NCI-H1105 treated with DMSO at 0.1 percent for 48 hours (cell line): Measurements from ENCODE around the gene HHAT.

Experiments
- DNase-seq: peaks from one replicate; lab custom pipeline; 2025; lab: John Stamatoyannopoulos, UW

Gene HHAT

DNA sequence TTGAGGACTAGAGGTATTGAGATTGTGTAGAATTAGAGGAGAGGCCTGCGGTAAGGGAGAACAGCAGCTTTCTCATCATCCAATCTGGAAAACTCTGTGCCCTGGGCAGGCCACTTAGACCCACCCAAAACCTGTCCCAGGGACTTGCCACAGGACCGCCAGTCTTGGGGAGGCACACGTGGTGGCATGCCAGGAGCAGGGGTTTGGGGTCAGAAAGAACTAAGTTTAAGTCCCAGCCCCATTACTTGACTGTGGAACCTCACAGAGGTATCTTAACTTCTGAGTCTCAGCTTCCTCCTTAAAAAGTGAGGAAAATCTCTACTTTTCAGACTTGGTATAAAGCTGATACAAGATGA is 356.6 kb downstream of the HHAT start:
- no peak for DNase-seq

- DNase-seq: no peak
Observed at GRCh38 chr1:210686841-210687240, 358.1 kb downstream of the HHAT start.

- no peak for DNase-seq
Observed at GRCh38 chr1:210687582-210688279, 359.0 kb downstream of the HHAT start.

GRCh38 chr1:210688512-210689234 is 360.0 kb downstream of the HHAT start:
- DNase-seq: no peak

GRCh38 chr1:210689826-210690225 is 361.1 kb downstream of the HHAT start:
- no peak for DNase-seq

DNA sequence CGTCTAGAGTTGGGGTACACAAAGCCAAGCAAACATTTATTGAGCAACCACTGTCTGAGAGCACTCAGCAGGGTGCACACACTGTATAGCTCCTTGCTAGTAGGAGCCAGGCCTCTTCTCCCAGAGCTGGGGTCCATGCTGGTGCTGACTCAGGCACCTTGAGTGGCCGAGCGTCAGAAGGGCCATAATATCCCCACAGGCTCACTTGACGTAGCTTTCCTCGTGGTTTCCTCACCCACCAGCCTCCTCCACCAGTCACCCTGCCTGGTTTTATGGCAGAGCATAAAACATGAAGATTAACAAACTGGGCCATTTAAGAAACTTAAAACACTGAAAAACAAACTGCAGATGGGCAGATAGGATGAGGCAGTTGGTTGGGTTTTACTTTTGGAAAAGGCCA is 361.5 kb downstream of the HHAT start:
- DNase-seq: no peak

DNA sequence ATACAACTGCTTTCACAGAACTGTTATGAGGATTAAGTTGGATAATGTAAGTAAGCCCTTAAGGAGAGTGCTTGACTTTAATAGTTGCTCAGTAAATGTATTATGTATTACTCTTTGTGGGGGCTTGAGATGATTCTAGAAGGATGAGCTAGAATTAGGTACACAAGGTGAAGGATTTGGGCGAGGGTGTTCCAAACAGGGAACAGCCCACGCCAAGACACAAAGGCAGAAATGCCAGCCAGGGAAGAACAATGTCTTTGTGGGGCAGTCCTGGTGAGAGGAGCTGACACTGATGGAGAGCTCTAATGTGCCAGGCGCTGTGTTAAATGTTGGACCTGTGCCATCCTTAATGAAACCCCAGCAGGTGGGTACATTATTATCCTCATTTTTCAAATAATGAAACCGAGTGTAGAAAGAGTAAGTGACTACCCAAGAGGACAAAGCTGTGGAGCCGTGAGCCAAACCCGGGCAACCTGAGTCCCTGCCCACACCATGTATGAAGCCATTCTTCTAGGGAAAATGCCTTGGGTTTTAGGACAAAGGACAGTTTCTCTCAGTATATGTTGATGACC is 362.4 kb downstream of the HHAT start:
- peak; percentile 44 for DNase-seq

GRCh38 chr1:210692796-210693195 is 364.1 kb downstream of the HHAT start:
- DNase-seq: no peak

DNA sequence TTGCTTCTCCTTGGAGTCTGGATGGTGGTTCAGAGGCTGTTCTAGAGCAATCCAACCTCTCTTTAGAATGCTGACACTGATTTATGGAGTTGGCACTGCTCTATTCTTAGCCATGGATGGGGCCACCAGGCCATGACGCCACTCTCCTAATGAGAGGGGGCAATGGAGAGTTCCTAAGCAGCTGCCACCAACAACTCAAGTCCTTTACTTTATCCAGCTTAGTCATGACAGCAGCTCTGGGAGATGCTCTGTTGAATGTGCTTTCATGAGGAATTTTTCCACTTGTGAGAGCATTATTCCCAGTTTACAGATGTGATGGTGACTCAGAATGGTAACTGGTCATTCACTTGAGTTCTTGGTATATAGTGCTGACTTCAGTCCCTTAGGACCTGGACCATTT is 366.3 kb downstream of the HHAT start:
- no peak for DNase-seq

DNA sequence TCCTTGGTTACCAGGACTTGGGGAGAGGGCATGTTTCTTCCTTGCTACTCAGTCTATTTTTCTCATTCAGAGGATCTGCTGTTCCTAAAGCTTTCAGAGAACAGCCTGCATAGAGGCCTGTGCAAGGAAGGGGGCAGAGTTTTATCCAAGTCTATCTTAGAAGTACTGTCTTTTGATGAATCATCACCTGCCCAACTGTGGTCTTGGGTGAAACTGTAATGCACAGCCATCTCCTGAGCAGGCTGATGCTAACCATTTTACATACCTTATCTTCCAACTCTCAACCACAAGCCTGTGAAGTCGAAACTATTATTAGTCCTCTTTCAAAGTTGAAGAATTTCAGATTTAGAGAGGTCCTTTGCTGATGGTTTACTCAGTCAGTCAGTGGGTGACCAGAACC is 368.0 kb downstream of the HHAT start:
- no peak for DNase-seq

DNA sequence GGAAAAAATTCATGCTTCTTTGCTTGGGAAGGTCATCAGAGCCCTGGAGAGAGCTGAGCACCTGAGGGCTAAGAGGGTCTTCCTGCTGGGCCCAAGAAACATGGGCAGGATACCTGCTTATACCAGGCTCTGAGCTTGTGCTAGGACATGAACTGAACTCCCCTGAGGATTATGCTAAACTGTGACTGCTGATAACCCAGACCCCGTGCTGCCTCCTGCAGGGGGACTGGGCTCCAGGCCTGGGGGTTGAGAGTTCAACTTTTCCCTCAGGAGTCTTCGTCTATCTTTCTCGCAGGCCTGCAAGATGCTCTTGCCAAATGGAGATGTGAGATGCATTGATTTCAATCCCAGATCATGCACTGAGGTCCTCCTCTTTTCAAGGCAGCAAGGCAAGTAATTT is 368.5 kb downstream of the HHAT start:
- DNase-seq: no peak

DNA sequence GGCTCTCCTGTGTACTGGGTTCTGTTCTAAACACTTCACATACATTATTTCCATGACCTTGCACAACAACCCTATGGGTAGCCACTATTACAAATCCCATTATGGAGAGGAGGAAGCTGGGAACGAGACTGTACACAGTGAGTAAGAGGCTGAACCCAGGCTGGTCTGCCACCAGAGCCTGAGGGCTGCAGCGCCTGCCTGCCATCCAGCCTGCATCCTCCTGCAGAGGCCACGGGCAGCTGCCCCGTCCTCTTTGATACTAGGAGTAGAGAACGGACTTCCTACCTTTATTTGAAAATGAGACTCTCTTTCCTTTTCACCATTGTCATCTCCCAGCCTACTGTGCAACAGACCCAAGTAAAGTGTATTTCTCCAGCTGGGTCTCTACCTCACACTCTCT is 370.0 kb downstream of the HHAT start:
- no peak for DNase-seq

- no peak for DNase-seq
Observed at GRCh38 chr1:210700083-210700482, 371.4 kb downstream of the HHAT start.

DNA sequence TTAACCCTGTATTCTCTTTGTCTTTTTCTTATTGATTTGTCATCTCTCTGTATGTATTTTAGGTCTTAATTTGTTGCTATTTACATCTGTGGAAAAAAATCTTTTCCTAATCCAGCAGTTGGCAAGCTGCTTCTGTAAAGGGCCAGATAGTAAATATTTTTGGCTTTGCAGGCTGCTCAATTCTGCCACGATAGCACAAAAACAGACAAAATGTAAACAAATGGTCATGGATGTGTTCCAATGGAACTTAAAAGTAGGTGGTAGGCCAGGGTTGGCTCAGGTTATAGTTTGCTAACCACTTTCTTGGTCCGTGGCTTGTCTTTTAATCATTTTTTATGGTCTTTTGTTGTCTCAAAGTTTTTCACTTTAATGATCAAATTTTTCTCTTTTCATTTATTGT is 371.8 kb downstream of the HHAT start:
- DNase-seq: no peak

DNA sequence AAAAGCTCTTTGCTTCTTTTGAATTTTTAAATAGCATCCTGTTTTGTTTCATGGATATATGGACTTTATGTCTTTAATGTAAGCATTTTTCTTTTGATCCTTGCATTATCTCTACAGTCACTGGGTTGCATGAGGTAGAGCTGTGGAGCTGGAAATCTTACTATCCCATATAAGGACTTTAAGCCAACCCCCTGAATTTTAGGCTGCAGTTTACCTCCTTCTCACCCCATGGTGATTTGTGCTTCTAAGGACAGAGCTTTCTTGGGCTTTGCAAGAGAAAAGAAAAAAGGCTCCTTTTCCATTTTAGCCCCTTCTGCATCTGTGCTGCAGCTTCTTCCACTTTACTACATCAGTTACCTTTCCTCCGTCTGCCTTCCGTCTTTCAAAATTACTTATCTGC is 373.8 kb downstream of the HHAT start:
- no peak for DNase-seq

DNA sequence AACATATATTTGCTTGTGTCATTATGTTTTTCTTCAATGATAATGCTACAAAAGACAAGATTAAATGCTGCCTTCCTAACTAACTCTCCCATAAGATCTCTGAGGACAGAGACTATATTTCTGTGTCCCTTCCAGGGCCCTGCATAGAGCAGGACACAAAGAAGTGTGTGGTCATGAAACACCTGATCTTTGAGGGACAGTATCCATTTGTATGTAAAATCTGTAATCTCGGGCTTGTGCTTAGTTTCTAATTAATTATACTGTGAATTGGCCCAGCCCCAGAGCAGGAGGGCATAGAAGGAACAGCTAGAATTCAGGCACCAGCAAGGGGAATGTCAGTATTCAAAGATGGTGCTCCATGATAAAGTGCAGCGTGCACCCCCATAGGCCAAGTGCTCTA is 374.9 kb downstream of the HHAT start:
- DNase-seq: no peak

DNA sequence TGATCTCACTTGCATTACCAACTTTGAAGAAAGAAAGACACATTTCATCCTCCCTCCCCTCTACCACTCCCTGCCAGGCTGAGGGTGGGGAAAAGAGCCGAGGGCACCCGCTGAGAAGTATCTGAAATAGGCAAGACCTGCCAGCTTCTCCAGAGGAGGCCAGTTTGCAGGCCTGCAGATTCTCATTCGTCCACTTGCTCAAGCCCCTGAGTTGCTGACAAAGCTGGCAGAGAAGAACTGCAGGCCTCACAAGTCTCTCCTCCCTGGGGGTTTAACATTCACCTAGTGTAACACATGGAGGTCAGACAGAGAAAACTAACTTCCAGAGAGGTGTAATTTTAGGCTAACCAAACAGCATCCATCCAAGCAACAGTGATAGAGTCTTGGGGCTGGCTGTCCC is 376.4 kb downstream of the HHAT start:
- DNase-seq: no peak

DNA sequence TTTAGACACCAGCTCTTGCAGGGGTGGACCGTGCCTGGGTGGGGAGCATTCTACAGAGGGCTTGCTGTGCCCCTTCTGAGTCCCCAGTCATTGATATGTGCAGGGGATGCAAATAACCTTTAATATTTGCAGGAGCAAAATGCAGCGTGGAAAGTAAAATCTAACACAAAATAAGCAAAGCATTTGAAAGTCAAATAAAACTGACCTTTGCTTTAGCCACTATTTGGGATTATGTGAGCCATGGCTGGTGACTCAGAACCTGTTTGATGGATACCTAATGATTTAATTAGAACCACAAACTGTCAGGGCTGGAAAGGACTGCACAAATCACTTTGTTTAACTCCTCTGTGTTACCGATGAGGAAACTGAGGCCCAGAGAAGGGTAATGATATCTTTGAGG is 377.5 kb downstream of the HHAT start:
- no peak for DNase-seq

DNA sequence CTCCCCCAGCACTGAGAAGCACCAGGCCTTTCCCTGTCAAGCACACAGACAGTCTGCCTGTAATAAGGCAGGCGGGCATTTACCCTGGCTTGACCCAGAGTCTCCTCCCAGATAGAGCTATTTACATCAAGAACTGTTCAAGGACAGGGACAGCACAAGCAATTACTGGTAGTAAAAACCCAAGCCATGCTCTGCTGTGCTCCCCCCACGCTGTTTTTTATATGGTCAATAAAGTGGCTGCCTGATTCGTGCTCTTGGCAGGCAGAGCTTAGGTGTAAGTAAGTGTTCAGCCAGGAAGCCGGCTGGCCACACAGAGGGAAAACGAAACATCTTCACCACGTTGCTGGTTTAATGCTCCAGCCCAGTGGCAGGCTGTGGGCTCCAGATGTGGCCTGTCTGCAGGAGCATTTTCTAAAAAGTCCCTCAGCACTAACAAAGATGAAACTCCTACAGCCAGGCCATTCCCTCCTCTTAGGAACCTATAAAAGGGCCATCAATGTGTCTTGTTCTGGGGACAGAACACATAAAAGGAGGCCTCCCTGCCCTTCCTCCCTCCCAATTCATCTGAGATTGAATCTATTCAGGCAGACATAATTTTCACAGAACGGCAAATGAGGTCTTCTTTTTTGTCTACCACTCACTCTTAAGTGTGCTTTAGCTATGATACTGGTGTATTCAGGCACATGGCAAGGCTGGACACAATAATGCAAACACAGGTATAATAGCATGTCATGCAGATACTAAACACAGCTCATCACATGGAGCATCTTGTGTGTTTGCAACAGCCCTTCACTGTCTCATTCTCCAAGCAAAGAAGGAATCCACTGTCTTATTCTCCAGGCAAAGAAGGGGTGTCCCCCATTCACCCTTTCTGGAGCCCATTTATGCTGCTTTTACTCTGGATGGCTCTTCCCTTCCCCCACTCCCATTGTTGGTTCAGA is 378.9 kb downstream of the HHAT start:
- DNase-seq: no peak

- no peak for DNase-seq
Observed at GRCh38 chr1:210709701-210710100, 381.0 kb downstream of the HHAT start.

DNA sequence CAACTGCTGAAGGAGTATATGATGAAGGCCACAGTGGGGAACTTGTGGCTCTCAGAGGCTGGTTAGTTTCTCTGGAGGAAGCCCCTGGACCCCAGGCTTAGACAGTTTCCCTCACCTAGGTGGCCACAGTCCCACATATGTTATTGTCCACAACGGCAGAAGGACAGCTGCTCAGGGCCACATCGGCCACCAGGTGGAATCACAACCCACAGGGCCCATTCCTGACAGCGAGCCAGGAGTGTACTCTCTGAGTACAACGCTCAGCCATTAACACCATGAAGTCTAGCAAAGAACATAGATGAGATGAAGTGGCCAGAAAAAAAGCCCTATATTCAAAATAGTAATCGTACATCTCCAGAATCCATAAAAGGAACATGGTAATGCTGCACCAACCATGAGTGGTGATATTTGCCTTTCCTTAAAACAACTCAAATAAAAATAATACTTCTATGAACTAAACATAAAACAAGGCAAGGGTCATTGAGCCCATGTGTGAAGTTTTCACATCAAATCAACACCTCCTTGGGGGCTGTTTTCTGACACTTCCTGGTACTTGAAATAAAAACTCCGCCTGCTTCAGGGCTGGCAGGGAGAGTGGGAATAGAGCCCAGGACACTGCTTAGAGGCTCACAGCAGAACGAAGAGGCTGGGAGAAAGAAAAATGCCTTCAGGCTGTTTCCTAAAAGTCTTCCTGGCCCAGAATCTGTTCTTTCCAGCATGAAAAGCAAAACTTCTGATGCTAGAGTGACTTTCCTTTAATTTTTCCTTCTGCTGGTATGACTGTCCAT is 383.3 kb downstream of the HHAT start:
- DNase-seq: no peak

- no peak for DNase-seq
Observed at GRCh38 chr1:210715072-210715471, 386.4 kb downstream of the HHAT start.
